ENCODE measurements around the gene SLC17A7.

GRCh38 chr19:49380391-49380790 is 60.9 kb downstream of the SLC17A7 start:
- TF ChIP-seq SIN3A (IDR thresholded peaks at IDR 0.05; ENCODE audit: borderline replicate concordance, insufficient read depth, low read length) (no peak), POLR2AphosphoS5 (IDR thresholded peaks at IDR 0.05; ENCODE audit: low read depth, low read length) (no peak), REST (IDR thresholded peaks at IDR 0.05; ENCODE audit: insufficient read depth in 1 of 2, low read depth in 2 of 2, low read length in 2 of 2) (no peak)

Measured in PFSK-1 (cell line).